Activated CD8-positive, alpha-beta memory T cell treated with anti-CD3 and anti-CD28 coated beads, Interleukin-2, amount 50 U/mL, for 48 hours (primary cell): Measurements from ENCODE around the gene DDX23.

Source experiments
- DNase-seq: peaks from one replicate; pipeline ENCODE4 v3.0.0-alpha.2; 2020

The DDX23 gene

DNA sequence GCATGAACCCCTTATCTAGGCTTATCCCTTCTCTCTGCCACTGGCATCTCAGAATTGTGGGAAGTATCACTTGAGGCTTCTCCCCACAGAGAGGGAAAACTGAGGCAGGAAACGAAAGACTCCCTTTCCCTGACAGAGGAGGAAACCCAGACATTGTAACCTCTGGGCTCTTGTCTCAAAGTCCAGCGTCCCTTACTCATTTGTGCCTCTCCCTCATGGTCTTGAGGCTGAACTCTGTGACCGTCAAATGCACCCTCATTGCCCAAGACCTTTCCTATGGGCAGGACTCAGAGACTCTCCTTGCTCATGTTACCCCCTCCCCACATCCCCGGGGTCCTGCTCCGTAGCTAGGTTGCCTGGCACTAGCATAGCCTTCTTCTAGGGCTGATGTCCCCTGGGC, 29.8 kb downstream of the DDX23 start:
- no peak for DNase-seq

DNA sequence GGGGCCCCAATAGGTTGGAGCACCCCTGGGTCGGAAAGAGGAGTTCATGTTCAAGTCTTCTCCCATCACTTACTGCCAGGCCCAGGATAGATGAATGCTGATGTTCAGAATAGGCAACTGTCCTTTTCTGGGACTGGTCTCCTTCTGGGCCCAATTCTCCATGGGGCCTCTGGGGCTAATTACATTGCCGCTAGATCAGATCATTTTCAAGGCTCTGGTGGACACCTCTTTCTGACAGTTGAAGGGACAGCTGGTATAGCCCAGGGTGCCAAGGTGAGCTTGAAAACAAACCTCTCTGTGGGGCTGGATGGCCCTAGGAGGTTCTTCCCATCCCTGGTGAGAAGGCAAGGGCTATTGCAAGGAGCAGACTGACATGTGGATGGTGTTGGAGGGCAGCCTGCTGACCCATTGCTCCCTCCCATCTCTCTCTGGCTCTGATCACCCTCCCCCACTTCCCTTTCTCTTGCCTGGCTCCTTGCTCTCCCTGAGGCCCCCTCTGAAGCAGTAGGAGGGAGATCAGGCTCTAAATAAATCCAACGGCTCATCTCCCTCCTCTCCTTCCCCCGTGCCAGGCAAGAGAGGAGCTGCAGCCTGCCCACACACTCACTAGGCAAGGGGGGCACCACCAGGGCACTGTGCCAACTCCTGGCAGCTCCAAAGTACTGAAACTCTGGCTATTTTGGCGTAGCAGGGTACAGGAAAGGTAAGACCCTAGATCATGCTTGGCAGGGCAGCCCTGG, 31.8 kb downstream of the DDX23 start:
- no peak for DNase-seq

DNA sequence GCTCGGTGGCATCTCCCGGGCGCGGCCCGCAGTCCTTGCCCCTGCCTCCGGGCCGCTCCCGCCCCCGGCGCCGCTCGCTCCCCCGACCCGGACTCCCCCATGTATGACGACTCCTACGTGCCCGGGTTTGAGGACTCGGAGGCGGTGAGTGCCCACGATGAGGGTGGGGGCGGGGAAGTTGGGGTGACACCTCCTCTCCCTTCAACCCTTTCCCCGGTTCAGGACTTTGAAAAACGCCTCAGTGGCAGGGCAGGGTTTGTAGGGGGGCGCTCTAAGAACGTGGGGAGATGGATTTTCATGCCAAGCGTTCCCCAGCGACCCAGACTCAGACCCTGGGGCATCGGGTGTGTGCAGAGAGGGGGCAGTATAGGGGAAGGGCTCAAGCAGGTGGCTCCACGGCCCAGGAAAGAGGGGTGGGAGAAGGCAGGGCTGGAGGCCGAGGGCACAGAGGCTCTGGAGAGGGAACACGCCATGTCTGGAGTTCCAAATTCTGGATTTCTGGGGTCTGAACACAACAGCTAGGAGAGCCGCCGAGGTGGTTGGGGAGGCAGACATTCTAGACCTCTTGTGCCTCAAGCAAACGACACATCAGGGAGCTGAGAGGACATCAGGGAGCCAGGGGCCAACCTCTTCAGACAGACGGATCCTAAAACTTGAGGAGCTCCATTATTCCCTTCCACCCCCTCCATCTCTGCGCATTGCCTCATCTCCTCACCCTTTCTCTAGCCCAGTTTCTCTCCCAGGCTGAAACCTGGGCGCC, 33.0 kb downstream of the DDX23 start:
- no peak for DNase-seq

DNA sequence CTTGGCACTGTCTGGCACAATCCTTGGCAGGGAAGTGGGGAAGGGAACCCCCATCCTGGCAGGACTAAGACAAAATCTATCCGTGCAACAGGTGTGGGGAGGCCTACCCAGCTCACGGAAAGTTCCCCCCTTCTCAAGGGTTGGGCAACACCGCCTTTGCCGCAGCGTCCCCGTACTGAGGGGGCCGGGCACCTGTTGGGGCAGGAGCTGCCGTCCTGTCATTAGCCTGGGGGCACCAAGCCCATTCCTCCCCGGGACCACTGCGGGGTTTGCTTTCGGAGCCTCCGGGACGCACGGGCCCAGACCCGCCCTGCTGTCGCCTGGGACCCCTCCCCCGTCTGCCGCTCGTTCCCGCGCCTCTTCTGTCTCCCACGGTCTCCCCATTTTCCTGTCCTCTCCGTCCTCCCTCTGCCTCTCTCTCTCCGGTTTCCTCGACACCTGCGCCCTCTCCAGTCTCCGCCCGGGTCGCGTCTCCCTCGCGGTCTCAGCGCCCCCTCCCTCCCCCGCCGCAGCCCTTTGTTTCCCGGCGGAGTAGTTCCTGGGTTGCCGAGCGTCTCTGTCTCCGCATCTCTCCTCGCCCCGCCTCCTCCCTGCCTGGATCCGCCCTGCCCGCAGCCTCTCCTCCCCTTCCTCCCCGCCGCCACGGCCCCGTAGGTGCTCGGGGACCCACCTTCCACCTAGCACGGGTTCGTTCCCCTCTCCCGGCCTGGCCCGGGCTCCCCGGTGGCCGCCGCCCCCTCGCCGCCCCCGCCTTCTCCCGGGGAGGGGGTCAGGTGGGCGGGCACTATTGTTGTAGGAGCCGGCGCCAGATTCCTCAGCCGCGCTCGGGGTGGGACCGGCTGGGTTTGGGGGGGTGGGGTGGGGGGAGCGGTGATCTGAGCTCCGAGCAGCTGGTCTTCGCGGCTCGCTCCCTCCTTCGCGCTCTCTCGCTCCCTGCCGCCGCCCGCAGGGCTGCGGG, 33.8 kb downstream of the DDX23 start, which contains the start of gene CACNB3:
TSS of gene CACNB3 (plus strand) at position 624 of the 958 bp plus-strand sequence. CDS start 434 bp downstream, outside the sequence.
- DNase-seq: peak; percentile 85

DNA sequence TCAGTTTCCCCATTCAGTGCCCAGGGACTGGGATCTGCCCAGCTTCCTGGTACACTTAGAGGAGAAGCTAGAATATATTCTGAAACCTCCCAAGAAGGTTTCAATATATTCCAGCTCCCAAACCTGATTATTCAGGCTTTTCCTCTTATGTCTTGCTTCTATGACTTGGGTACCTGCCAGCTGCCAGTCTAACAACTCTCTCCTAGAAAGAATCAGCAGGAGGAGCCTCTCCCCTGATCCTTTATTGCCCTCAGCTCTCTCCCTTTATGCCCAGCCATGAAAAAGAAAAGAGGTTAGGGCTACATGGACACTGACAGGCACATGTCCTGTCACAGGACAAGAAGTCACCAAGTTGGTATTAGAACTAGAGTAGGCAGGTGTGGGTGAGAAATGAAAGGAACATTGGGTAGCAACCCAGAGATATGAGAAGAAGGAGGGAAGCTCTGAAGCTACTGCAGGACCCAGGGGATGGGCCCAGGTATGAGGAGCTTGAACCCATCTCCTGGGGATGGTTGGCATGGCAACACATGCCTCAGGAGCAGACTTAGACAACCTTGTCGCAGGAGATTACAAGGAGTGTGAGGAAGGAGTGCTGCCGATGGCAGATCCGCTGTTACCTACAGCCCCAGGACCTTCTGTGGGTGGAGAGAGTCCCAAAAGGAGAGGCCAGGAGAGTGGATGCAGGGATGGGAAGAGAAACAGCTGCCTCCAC, 35.7 kb downstream of the DDX23 start:
- DNase-seq: no peak

GRCh38 chr12:48815126-48816110, 36.5 kb downstream of the DDX23 start:
- DNase-seq: peak; percentile 66

DNA sequence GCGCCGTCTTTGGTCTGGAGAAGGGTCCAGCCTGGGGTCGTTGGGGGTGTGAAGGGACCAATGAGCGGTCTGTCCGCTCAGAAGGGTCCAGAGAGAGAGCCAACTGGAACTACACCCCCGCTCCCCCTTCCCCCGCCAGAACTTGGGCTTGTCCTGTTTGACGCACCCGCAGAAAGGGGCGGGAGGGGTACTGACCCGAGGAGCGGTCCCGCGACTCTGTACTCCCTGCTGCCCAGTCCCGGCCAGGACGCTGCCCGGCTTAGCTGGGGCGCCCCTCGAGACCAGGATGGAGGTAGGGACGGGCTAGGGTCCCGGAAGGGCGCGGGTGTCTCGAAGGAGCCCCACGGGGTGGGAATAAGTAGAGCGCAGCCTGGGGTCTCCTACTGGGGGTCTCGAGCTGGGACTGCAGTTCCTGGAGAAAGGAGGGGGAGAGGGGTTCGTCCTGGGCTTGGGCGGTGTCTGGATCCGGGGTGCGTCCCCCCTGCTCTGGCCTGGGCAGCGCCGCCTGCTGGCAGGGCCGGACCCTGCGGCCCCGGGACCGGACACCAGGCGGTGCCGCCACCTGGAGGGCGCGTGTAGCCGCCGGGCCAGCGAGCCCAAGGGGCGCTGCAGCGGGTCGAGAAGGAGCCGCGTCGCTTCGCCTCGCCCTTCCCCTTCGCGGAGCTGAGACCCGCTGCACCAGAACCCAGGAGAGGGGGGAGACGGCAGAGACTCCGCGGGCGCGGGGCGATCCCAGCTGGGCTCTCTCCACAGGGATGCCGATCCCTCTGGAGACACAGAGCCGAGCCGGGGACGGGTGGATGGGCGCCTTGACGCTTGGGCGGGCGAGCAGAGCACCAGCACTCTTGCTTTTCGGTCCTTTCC, 37.5 kb downstream of the DDX23 start:
- peak; percentile 94 for DNase-seq

DNA sequence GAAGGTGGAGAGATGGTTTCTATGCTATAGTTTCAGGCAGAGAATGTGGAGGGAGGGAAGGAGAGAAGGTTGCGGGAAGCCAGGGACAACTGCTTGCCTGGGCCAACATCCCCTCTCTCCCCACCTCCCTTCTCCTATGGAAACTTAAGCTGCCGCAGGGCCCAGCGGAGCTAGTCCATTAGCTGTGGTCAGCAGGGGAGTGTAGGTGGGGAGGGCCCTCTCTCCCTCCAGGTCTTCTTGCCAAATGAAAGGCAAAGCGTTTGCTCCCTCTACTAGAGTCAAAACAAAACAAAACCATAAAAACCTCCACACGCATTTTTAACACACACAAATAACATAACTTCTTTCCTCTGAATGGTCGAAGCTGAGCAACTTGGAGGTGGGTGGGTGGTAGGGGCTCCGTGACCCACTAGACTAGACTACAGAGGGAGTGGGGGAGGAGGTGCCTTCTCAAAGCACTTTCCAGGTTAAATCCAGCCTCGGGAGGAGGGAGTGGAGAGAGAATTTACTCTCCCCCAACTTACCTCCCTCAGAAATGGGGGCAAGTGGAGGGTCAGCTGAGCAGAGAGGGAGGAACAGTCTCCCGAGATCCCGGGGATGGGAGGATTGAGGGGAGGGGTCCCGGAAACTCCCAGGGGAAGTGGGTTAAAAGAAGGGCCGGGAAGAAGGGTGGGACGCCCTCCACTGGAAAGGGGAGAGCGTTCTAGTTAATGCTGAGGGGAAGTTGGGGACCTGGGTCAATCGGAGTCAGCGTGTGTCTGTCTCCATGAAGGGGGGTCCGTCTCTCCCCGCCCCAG, 38.3 kb downstream of the DDX23 start:
- DNase-seq: no peak

GRCh38 chr12:48812389-48812788, 39.6 kb downstream of the DDX23 start:
- no peak for DNase-seq

DNA sequence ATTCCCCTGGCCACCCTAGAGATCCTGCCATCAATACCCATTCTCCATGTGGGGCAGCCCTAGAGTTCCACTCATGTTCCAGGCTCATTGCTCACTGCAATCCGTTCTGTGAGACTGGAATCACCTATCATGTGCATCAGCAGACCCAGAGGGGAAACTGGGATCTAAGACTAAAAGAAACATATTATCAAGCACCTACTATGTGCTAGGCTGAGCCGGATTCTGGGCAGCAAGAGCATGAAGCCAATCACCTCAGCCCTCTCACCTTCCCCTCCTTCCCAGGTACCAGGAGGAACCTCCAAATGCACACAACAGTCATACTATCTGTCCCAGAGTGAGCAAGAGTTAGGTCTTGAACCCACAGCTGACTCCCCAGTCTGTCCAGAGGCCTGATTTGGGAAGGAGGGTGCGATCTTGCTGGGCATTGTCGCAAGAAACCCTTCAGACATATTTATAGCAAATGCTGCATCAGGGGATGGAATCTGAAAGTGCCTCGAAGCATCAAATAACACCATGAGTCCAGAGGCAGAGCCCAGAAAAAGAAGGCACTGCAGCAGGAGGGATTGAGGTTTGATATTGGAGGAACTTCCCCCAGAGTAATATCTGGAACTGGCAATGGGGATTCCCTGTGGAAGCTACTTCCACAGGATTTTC, 40.4 kb downstream of the DDX23 start:
- no peak for DNase-seq

GRCh38 chr12:48810903-48811431, 41.0 kb downstream of the DDX23 start:
- no peak for DNase-seq

DNA sequence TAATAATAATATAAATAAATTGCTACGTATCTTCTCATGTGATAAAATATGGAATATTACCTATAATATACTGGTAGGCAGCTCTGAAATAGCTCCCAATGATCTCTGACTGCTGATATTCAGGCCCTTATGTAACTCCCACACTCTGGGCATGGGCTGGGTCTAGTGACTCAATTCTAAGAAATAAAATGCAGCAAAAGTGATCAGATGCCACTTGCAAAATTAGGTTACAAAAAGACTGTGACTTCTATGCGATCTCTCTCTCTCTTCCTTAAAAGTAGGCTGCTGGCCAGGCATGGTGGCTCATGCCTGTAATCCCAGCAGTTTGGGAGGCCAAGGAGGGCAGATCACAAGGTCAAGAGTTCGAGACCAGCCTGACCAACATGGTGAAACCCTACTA, 44.0 kb downstream of the DDX23 start:
- DNase-seq: no peak

GRCh38 chr12:48803675-48804074, 48.3 kb downstream of the DDX23 start:
- no peak for DNase-seq

DNA sequence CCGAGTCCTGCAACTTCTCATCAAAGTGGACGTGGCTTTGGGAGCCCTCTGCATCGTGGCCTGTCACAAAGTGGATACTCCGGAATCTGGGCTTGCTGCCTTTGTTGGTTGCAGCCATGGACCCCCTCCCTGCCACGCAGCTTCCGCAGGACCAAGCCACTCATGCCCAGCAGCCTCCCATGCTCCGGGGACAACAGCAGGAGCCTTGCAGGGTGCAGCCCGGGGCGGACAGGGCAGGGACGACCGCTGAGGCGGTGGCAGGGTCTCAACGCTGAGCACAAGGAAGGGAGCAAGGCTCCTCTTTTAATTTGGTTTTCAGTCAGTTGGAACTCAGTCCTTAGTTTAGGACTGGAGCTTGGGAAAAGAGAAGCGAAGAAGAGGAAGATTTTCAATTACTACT, 51.0 kb downstream of the DDX23 start:
- no peak for DNase-seq

GRCh38 chr12:48800457-48800856, 51.5 kb downstream of the DDX23 start:
- no peak for DNase-seq

GRCh38 chr12:48796976-48797375, 55.0 kb downstream of the DDX23 start:
- DNase-seq: no peak

- DNase-seq: peak; percentile 77
Observed at GRCh38 chr12:48795550-48796455, 56.2 kb downstream of the DDX23 start.
